ENCODE measurements around the gene PRR36. TPM values are rescaled to one million over a fixed set of nuclear protein-coding genes. Genes with fewer than 3 reads are reported as not detected.

The PRR36 gene
- total RNA-seq, 4 donors from 2014 or later, result 0.72 to 0.93 (median 0.83) TPM

DNA sequence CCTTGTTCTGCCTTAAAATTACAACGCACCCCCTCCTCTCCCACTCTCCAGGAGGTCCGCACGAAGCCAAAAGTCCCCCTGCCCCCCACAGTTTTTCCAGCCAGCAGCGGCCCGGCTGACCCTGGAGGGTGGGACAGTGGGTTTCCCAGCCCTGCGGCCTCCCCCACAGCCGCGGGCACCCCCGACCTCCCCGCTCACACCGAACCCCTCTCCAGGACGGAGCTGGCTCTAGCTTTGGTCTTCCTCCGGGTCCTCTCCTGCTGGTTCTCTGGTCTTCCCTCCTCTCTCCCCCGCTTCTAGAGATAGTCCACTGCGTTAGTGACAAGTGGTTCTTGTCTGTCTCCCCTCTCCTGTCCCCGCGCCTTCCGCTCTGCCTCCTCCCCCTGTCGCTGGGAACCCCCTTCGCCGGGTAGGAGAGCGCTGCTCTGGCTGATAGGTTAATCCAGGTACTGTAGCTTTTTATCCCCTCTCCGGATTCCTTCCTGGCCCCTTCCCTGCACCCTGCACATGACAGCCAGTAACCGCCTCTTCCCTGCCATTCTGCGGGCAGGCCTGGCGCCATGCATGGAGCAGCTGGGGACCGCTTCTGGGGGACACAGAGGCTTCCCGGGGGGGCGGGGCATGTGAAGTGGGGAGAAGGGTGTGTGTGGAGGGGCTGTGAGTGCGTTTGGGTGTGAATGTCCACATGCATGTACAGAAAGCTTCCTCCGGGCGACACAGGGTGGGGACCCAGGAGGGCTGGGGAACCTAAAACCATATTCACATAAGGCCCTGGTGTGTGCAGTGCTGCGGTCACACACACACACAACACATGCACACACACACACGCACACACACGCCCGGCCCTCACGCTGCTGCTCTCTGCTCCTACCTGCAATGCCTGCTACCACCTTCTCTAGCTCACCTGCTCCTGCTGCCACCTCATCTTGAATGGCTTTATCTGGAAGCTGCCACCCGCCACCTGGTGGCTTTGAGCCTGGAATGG lies 17.2 kb downstream of the PRR36 start:
- intact Hi-C loops (cut with DNase I; ENCODE audit: low total_unique reads), result loop anchor here (10.0 kb wide), 1 partner anchor 148 kb away; the partner anchor contains the start of gene ELAVL1
- 88 to 89% methylated on average over 38 of the region's 38 CpGs for WGBS, 2 donors
- no peak for TF ChIP-seq POLR2A (IDR thresholded peaks at IDR 0.05)
- TF ChIP-seq CTCF (IDR thresholded peaks at IDR 0.05), result no peak
- no peak overlapping the region for H3K4me3 ChIP-seq (ENCODE audit: low read depth, poor library complexity, severe bottlenecking)
- DNase-seq (ENCODE audit: low spot score in 2 of 2), result no peak

- H3K4me3 ChIP-seq (ENCODE audit: low read depth, poor library complexity, severe bottlenecking), result no peak overlapping the region
- DNase-seq (ENCODE audit: low spot score in 2 of 2), result no peak
- WGBS, 2 donors, result 80 to 84% methylated on average over 16 of the region's 16 CpGs
- TF ChIP-seq CTCF (IDR thresholded peaks at IDR 0.05), result no peak
- TF ChIP-seq POLR2A (IDR thresholded peaks at IDR 0.05), result no peak
- intact Hi-C loops (cut with DNase I; ENCODE audit: low total_unique reads), result loop anchor here (10.0 kb wide), 1 partner anchor 149 kb away; the partner anchor contains the start of gene ELAVL1
Observed at GRCh38 chr19:7856109-7856591, 18.0 kb downstream of the PRR36 start.

GRCh38 chr19:7855426-7856108 lies 18.6 kb downstream of the PRR36 start:
- DNase-seq (ENCODE audit: low spot score in 2 of 2), result no peak
- no peak overlapping the region for H3K4me3 ChIP-seq (ENCODE audit: low read depth, poor library complexity, severe bottlenecking)
- WGBS, 2 donors, result 90 to 91% methylated on average over 26 of the region's 26 CpGs
- TF ChIP-seq CTCF (IDR thresholded peaks at IDR 0.05) (no peak), POLR2A (IDR thresholded peaks at IDR 0.05) (no peak)
- intact Hi-C loops (cut with DNase I; ENCODE audit: low total_unique reads), result loop anchor here (10.0 kb wide), 1 partner anchor 149 kb away; the partner anchor contains the start of gene ELAVL1

- TF ChIP-seq CTCF (IDR thresholded peaks at IDR 0.05) (no peak), POLR2A (IDR thresholded peaks at IDR 0.05) (no peak)
- intact Hi-C loops (cut with DNase I; ENCODE audit: low total_unique reads), result loop anchor here (5.0 to 10.0 kb wide), 2 partner anchors 74 to 151 kb away; partner anchors contain the start of genes CTXN1 and ELAVL1
Observed at GRCh38 chr19:7853770-7854128, 20.4 kb downstream of the PRR36 start.

DNA sequence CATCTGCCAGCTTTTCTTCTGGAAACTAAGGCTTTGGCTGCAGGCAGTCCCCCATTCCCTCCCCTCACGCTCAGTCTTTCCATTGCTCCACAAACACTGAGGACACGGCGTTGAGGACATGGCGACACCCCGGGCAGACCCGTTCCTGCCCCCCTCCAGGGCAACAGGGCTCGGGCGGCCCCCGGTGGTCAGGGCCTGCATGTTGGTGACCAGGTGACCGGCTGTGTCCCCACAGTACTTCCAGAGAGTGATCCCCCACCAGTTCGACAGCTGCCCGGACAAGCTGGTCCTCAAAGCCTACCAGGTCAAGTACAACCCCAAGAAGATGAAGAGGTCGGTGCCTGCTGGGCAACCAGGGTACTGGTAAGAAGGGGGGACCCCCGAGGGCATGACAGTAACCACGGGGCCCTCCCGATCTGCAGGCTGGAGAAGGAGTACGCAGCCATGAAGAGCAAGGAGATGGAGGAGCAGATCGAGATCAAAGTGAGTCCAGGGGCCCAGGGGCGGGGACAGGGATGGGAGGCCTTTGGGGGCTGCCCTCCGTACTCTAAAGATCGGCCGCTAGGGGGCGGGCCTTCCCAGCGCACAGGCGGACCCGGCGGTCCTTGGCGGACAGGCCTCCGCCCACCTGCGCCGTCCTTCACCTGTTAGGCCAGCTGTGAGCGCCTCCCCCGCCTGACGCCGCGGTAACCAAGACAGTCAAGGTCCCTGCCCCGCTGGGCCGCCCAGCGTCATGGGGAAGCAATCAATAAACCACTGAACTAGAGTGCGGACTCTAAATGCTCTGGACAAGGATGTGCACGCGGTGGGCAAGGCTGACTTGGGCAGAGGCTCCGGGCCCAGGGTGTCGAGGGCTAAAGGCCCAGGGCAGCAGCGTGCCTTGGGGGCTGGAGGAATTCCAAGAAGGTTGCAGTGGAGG lies 21.1 kb downstream of the PRR36 start:
- intact Hi-C loops (cut with DNase I; ENCODE audit: low total_unique reads), result loop anchor here (5.0 to 10.0 kb wide), 2 partner anchors 74 to 152 kb away; partner anchors contain the start of genes CTXN1 and ELAVL1
- no peak overlapping the region for H3K4me3 ChIP-seq (ENCODE audit: low read depth, poor library complexity, severe bottlenecking)
- 32 to 34% methylated on average over 43 to 45 of the region's 45 CpGs for WGBS, 2 donors
- peak in 1 of 3 donors; percentile 7 for TF ChIP-seq CTCF (IDR thresholded peaks at IDR 0.05)
- no peak for TF ChIP-seq POLR2A (IDR thresholded peaks at IDR 0.05)
- DNase-seq (ENCODE audit: low spot score in 2 of 2), result no peak

More at GRCh38 chr19:7853770-7854128, 20.4 kb downstream of the PRR36 start:
- no peak for DNase-seq (ENCODE audit: low spot score in 2 of 2)
- H3K4me3 ChIP-seq (ENCODE audit: low read depth, poor library complexity, severe bottlenecking), result no peak overlapping the region
- 84% methylated on average over 12 of the region's 12 CpGs for WGBS, 2 donors
